Esophagus squamous epithelium (tissue), 4 donors: Measurements from ENCODE around the gene COL23A1.

ENCODE experiments used
- CTCF ChIP-seq, 6 experiments: fragments of 450-650 bp in 4 of 6; fragments of 200-600 bp in 2 of 6; sonication (generic) in 2 of 6; IDR thresholded peaks; one replicate each; pipeline ENCODE4 v1.5.1; 2016 to 2019; ENCODE audit warnings: antibody characterized with exemption in 6 of 6, mild to moderate bottlenecking in 4 of 6, moderate library complexity in 4 of 6
- POLR2A ChIP-seq, 4 donors: fragments of 450-650 bp; IDR thresholded peaks; one replicate each; pipeline ENCODE4 v1.6.1; 2017; ENCODE audit warnings: antibody characterized with exemption in 4 of 4, mild to moderate bottlenecking in 4 of 4, moderate library complexity in 3 of 4

GRCh38 chr5:178283520-178283919, 306.7 kb downstream of the COL23A1 start:
- TF ChIP-seq CTCF (IDR thresholded peaks at IDR 0.05) (no peak), POLR2A (IDR thresholded peaks at IDR 0.05) (no peak)
